ENCODE data around the gene MPHOSPH8.
"Not testable (repeated sequence)": the region's sequence is repeated elsewhere in the genome, so short reads cannot be mapped to it uniquely, and the experiment has no call there.

MPHOSPH8 gene

DNA sequence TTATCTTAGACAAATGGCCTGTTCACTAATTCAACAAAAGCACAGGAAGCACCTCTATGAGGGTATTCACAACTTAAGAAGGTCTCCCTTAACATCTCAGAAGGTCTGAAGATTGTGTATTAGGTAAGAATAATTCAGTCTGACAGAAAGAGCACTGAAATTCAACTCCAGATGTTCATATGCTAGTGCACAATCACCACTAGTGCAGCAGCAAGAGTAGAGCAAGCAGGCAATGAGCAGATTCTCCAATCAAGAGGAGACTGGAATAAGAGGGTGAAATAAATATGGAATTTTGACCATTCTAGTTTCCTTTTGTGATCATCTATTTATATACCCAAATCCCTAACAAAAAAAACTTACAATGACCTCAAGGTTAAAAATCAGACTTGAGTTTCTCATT lies 52.0 kb downstream of the MPHOSPH8 start:
- DNase-seq (ENCODE audit: low read depth) = no peak

DNA sequence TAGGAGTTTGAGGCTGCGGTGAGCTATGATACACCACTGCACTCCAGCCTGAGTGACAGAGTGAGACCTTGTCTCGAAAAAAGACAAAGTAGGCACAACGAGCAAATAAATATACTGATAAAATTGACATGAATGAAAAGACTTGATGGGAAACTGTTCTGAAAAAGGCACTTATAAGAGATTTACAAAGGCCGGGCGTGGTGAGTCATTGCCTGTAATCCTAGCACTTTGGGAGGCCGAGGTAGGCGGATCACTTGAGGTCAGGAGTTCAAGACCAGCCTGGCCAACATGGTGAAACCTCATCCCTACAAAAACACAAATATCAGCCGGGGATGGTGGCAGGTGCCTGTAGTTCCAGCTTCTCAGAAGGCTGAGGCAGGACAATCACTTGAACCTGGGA lies 58.0 kb downstream of the MPHOSPH8 start:
- not testable (repeated sequence) for DNase-seq (ENCODE audit: low read depth)

GRCh38 chr13:19695428-19695827 lies 62.0 kb downstream of the MPHOSPH8 start:
- no peak for DNase-seq (ENCODE audit: low read depth)

GRCh38 chr13:19695829-19696228 lies 62.4 kb downstream of the MPHOSPH8 start:
- DNase-seq (ENCODE audit: low read depth) = no peak

GRCh38 chr13:19700963-19701362 lies 67.5 kb downstream of the MPHOSPH8 start:
- DNase-seq (ENCODE audit: low read depth) = not testable (repeated sequence)

- DNase-seq (ENCODE audit: low read depth) = not testable (repeated sequence)
Observed at GRCh38 chr13:19701619-19702018, 68.2 kb downstream of the MPHOSPH8 start.

DNA sequence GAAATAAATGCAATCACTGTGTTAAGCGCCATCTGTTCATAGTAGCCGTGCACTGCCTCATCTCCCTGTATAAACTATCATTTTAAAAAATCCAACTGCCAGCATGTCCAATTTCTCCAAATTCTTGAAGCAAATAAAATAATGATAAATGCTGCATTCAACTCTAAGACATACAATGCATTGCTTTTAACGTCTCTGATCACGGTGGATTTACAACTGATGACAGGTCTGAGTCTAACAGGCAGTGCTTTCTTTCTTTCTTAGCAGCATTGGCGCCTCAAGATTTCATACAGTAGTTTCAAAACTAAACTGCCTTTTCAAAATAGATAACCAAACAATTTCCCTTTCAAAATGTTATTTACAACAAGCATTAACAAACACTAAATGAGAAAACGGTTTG lies 70.8 kb downstream of the MPHOSPH8 start:
- DNase-seq (ENCODE audit: low read depth) = not testable (repeated sequence)

DNA sequence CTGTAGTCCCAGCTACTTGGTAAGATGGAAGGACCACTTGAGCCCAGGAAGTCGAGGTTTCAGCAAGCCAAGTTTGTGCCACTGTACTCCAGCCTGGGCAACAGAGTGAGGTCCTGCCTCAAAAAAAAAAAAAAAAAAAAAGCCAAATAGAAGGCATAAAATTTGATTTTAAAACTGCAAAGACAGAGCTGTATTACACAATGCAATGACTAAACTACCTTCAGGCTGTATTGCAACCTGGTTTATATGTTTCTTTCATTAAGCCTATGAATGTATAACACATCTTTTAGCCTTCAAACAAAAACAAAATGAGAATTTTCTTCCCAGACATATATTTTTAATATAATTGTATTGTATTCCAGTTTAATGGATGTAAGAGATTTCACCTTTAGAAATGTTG lies 75.6 kb downstream of the MPHOSPH8 start:
- DNase-seq (ENCODE audit: low read depth) = not testable (repeated sequence)

DNA sequence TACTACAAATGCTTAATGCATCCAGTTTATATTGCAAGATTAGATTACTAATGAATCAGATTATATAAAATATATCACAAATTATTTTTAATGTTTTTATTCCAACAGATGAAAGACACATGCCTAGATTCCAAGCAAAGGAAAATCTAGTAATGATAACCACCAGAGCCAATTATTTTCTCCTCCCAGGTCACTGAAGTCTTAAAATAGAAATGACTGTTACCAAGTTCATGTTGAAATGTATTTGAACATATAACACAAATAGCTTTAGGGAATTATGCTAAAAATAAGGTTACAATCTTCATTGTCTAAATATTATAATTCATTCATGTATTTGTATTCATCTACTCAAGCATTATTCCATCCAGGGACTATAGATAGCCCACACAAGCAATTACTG lies 76.3 kb downstream of the MPHOSPH8 start:
- not testable (repeated sequence) for DNase-seq (ENCODE audit: low read depth)

GRCh38 chr13:19713186-19713965 lies 79.9 kb downstream of the MPHOSPH8 start:
- DNase-seq (ENCODE audit: low read depth) = no peak

DNA sequence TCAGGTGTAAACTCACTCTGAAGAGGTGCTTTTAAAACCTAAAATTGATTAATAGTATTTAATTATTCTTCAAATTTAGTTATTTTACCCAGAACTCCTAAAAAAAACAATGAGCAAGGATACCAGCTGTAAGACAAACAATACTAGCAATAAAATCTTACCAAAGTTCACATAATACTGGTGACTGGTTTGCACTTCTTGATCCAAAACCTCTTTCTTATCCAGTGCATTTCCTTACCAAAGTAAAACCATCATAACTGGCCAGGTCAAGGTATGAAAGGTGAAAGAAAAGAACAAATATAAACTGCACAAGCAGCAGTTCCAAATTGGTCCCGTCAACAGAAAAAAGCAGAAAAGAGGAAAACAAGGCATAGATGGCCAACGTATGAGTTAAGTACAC lies 86.6 kb downstream of the MPHOSPH8 start:
- no peak for DNase-seq (ENCODE audit: low read depth)
